Hepatocyte (in vitro differentiated cells): Measurements from ENCODE around the gene SP2. TPM values are rescaled to one million over a fixed set of nuclear protein-coding genes. Genes with fewer than 3 reads are reported as not detected.

Source experiments
- DNase-seq: peaks from one replicate; pipeline ENCODE4 v3.0.0-alpha.2; 2016; ENCODE audit warnings: low spot score
- H2AFZ ChIP-seq: fragments of 200-600 bp; sonication (generic); 2 replicates; pipeline ENCODE4 v1.6.0; 2016; ENCODE audit warnings: antibody characterized with exemption, mild to moderate bottlenecking
- H3K27ac ChIP-seq: fragments of 200-600 bp; sonication (generic); 2 replicates; pipeline ENCODE4 v1.5.1; 2016; ENCODE audit warnings: mild to moderate bottlenecking
- H3K27me3 ChIP-seq: fragments of 200-600 bp; sonication (generic); 2 replicates; pipeline ENCODE4 v1.6.1; 2016
- H3K36me3 ChIP-seq: fragments of 200-600 bp; sonication (generic); replicated peaks from 2 replicates; pipeline ENCODE4 v1.5.1; 2016; ENCODE audit warnings: low read depth; ENCODE audit not compliant: insufficient read depth
- H3K4me1 ChIP-seq: fragments of 200-600 bp; sonication (generic); 2 replicates; pipeline ENCODE4 v1.5.1; 2016; ENCODE audit warnings: mild to moderate bottlenecking, moderate library complexity; ENCODE audit not compliant: insufficient read depth
- H3K4me2 ChIP-seq: fragments of 200-600 bp; sonication (generic); 2 replicates; pipeline ENCODE4 v1.6.0; 2016
- H3K4me3 ChIP-seq: fragments of 200-600 bp; sonication (generic); 2 replicates; pipeline ENCODE4 v1.5.1; 2016; ENCODE audit warnings: mild to moderate bottlenecking
- H3K79me2 ChIP-seq: fragments of 200-600 bp; sonication (generic); 2 replicates; pipeline ENCODE4 v1.6.0; 2017; ENCODE audit warnings: mild to moderate bottlenecking
- H3K9me2 ChIP-seq: fragments of 200-600 bp; sonication (generic); replicated peaks from 2 replicates; pipeline ENCODE4 v1.6.0; 2017; ENCODE audit warnings: mild to moderate bottlenecking; ENCODE audit not compliant: insufficient read depth
- H3K9me3 ChIP-seq: fragments of 200-600 bp; sonication (generic); 2 replicates; pipeline ENCODE4 v1.5.1; 2016; ENCODE audit warnings: low read depth, mild to moderate bottlenecking
- H4K20me1 ChIP-seq: fragments of 200-600 bp; sonication (generic); 2 replicates; pipeline ENCODE4 v1.6.0; 2016; ENCODE audit warnings: mild to moderate bottlenecking; ENCODE audit not compliant: insufficient read depth, poor library complexity, severe bottlenecking
- EZH2 ChIP-seq: fragments of 200-600 bp; sonication (generic); IDR thresholded peaks from 2 replicates; pipeline ENCODE4 v1.6.1; 2016; ENCODE audit warnings: antibody characterized with exemption, mild to moderate bottlenecking, borderline replicate concordance
- EZH2phosphoT487 ChIP-seq: fragments of 200-600 bp; sonication (generic); IDR thresholded peaks from one replicate; pipeline ENCODE4 v1.6.1; 2018; ENCODE audit warnings: antibody characterized with exemption, mild to moderate bottlenecking, low read depth, moderate library complexity; ENCODE audit not compliant: unreplicated experiment, severe bottlenecking
- whole genome bisulfite sequencing: methylation state at CpG from one replicate; pipeline ENCODE4 v1.1.6; 2016; ENCODE audit warnings: low lambda C conversion rate; ENCODE audit errors: missing lambda C conversion rate; 5-methylcytosine and 5-hydroxymethylcytosine counted together
- polyA plus RNA-seq: library from polyadenylated mRNA; unstranded; fragments of >200 nt; fragmentation: Nextera tagmentation; extraction: Ambion mirVana; gene quantifications from 2 replicates; pipeline ENCODE4 v1.2.1, GENCODE V29; 2016
- total RNA-seq: library from RNA; depleted of rRNA; stranded (reverse); fragments of >200 nt; gene quantifications from 2 replicates; pipeline ENCODE4 v1.2.3, GENCODE V29; 2014
- TF ChIP-seq, protein P1 (sequence below): fragments of 200-600 bp; sonication (generic); IDR thresholded peaks from 2 replicates; pipeline ENCODE4 v1.5.1; 2016; ENCODE audit warnings: antibody characterized with exemption, mild to moderate bottlenecking; ENCODE audit not compliant: poor library complexity

The SP2 gene
- total and polyA plus RNA-seq, 2 experiments from 2014 or later, result 1.5 to 10.6 TPM

DNA sequence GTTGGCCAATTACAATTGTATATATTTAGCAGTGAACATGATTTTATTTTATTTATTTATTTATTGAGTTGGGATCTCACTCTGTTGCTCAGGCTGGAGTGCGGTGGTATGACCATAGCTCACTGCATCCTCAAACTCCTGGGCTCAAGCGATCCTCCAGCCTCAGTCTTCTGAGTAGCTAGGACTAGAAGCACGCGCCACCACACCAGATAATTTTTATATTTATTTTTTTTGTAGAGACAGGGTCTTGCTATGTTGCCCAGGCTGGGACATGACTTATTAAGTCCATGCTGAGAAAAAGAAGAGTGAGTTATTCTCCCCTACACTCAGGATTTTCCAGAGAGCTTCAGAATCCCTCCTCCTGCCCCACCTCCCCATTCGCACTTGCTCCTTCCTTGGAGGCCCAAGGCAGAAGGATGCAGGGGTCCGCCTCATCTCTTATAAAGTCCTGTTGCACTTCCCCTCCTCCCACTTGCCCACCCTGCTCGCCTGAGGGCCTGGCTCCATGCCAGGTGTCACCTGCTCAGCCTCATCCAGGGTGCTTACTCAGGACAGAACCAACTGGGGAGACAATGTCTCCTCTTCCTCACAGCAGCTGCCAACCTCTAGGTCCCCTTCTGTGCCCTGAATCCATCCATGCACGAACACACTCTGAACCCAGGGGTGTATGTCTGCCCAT is 16.1 kb upstream of the SP2 start:
- no peaks in the 10 kb centered on the region for H3K79me2 ChIP-seq
- no peaks in the 10 kb centered on the region for H3K36me3 ChIP-seq
- no peaks in the 10 kb centered on the region for H3K27me3 ChIP-seq
- TF ChIP-seq EZH2phosphoT487 (no peak), EZH2 (no peak)
- TF ChIP-seq, protein P1, sequence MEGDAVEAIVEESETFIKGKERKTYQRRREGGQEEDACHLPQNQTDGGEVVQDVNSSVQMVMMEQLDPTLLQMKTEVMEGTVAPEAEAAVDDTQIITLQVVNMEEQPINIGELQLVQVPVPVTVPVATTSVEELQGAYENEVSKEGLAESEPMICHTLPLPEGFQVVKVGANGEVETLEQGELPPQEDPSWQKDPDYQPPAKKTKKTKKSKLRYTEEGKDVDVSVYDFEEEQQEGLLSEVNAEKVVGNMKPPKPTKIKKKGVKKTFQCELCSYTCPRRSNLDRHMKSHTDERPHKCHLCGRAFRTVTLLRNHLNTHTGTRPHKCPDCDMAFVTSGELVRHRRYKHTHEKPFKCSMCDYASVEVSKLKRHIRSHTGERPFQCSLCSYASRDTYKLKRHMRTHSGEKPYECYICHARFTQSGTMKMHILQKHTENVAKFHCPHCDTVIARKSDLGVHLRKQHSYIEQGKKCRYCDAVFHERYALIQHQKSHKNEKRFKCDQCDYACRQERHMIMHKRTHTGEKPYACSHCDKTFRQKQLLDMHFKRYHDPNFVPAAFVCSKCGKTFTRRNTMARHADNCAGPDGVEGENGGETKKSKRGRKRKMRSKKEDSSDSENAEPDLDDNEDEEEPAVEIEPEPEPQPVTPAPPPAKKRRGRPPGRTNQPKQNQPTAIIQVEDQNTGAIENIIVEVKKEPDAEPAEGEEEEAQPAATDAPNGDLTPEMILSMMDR, result no peak
- no peak overlapping the region for H3K27ac ChIP-seq
- H3K9me3 ChIP-seq, result no peaks in the 10 kb centered on the region
- no peak overlapping the region for H3K4me3 ChIP-seq
- no peak overlapping the region for H3K4me2 ChIP-seq
- no peaks in the 10 kb centered on the region for H3K9me2 ChIP-seq
- H3K4me1 ChIP-seq, result peaks cover 36% of the 10 kb centered on the region
- no peak for DNase-seq
- no peak overlapping the region for H2AFZ ChIP-seq
- 94% methylated on average over 8 of the region's 8 CpGs for WGBS
- no peaks in the 10 kb centered on the region for H4K20me1 ChIP-seq

DNA sequence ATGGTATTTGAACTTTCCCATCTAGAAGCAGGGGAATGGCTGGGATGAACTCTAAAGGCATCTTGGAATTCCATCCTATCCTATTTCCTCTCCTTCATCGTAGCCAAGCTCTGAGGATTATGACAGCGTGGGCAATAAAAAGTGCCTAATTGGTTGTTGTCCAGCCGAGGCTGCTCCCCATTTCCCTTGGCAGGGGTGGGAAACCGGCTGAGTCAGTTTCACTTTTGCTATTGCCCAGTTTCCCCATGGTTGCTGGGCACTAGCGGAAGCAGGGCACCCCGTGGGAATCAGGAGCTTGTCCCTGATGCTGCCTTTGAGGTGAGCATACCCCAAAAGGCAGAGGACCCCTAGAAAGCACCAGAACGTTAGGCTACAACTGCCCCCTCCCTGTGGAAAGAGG is 13.8 kb upstream of the SP2 start:
- no peak overlapping the region for H3K4me3 ChIP-seq
- H3K27me3 ChIP-seq, result no peaks in the 10 kb centered on the region
- H2AFZ ChIP-seq, result no peak overlapping the region
- no peaks in the 10 kb centered on the region for H4K20me1 ChIP-seq
- H3K27ac ChIP-seq, result no peak overlapping the region
- H3K4me1 ChIP-seq, result peaks cover 43% of the 10 kb centered on the region
- H3K9me2 ChIP-seq, result no peaks in the 10 kb centered on the region
- 70% methylated on average over 7 of the region's 7 CpGs for WGBS
- H3K9me3 ChIP-seq, result no peaks in the 10 kb centered on the region
- no peaks in the 10 kb centered on the region for H3K36me3 ChIP-seq
- TF ChIP-seq EZH2, result no peak
- no peak for DNase-seq
- H3K79me2 ChIP-seq, result no peaks in the 10 kb centered on the region
- H3K4me2 ChIP-seq, result no peak overlapping the region

DNA sequence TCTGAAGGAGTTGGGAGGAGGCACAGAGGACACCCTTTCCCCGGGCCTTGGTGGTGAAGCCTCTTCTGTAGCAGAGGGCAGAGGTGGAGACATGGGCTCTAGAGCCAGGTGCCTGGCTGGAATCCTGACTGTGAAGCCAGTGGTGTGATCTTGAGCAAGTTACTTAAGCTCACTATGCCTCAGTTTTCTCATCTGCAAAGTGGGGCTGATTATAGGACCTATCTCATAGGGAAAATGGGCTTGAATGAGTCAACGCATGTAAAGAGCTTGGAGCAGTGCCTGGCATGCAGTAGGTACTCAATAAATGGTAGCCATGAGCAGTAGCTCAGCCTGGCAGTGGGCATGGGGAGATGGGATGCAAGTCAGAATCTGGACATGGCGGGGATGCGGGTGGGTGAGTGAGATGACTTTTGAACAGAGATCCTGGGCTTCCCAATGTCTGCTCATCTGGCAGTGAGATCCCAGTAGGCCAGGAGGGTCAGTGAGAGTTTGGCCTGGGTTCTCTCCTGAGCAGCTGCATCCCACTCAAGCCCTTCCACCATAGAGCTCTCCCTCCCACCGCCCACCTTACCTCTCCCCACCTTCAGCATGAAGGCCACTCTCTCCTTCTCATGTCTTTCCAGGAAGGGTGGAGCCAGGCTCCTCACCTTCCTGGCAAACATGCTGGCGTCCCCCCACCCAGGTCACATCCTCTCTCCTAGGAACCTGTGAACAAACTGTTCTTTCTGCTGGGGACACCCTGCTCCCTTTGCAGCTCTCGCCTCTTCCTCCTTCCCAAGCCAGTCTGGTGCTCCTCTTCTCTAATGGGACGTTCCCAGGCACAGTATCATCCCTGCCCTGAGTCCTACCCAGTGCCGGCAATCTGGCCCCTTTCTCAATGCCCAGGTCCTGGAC is 13.1 kb upstream of the SP2 start:
- H3K4me3 ChIP-seq, result no peak overlapping the region
- H3K4me1 ChIP-seq, result peaks cover 41% of the 10 kb centered on the region
- H3K27me3 ChIP-seq, result no peaks in the 10 kb centered on the region
- peak overlapping the region; percentile 61 for H3K4me2 ChIP-seq
- TF ChIP-seq, protein P1, result no peak
- peak overlapping the region; percentile 53 for H3K27ac ChIP-seq
- no peak overlapping the region for H2AFZ ChIP-seq
- H3K9me3 ChIP-seq, result no peaks in the 10 kb centered on the region
- H3K79me2 ChIP-seq, result no peaks in the 10 kb centered on the region
- DNase-seq, result no peak
- H4K20me1 ChIP-seq, result no peaks in the 10 kb centered on the region
- no peaks in the 10 kb centered on the region for H3K36me3 ChIP-seq
- H3K9me2 ChIP-seq, result no peaks in the 10 kb centered on the region
- WGBS, result 92% methylated on average over 8 of the region's 9 CpGs
